ENCODE measurements around the gene RYR3.
A peak's percentile ranks its signal among the peaks of the same experiment; 100 is the strongest.

Gene RYR3

GRCh38 chr15:33864360-33865075 lies 553.8 kb downstream of the RYR3 start:
- no peaks in the 10 kb centered on the region for H3K27me3 ChIP-seq (ENCODE audit: control insufficient read depth in 3 of 3, insufficient read depth in 3 of 3, low read depth in 1 of 3, low read length in 3 of 3)
- H2BK15ac ChIP-seq (ENCODE audit: low read length), result no peak overlapping the region
- no peak overlapping the region for H3K27ac ChIP-seq (replicated peaks; ENCODE audit: low read length)
- no peak overlapping the region for H2AK5ac ChIP-seq (ENCODE audit: low read depth, low read length)
- H2BK120ac ChIP-seq (ENCODE audit: low read depth, low read length), result no peak overlapping the region
- DNase-seq (ENCODE audit: low spot score), result no peak
- no peak overlapping the region for H3K4ac ChIP-seq (ENCODE audit: low read length)
- no peak overlapping the region for H2AFZ ChIP-seq (ENCODE audit: low read length)
- H3K18ac ChIP-seq (ENCODE audit: low read length), result no peak overlapping the region
- no peak overlapping the region for H2BK5ac ChIP-seq (ENCODE audit: low read length)
- peaks cover 2 to 7% of the 10 kb centered on the region in 2 donors for H3K36me3 ChIP-seq (replicated peaks in 1 of 2; ENCODE audit: control insufficient read depth in 2 of 2, insufficient read depth in 2 of 2, low read length in 2 of 2)
- no peak overlapping the region for H3K4me2 ChIP-seq (ENCODE audit: insufficient read depth, low read length, poor library complexity, severe bottlenecking)
- WGBS, 2 donors (ENCODE audit: extremely low coverage in 2 of 2, insufficient read length in 2 of 2, insufficient replicate concordance in 1 of 2), result no CpG with 5 or more reads among the region's 5 CpGs
- no peaks in the 10 kb centered on the region for H3K4me1 ChIP-seq (ENCODE audit: control insufficient read depth in 2 of 2, insufficient read depth in 1 of 2, low read depth in 1 of 2, low read length in 2 of 2)
- no peaks in the 10 kb centered on the region for H3K79me1 ChIP-seq (ENCODE audit: low read depth, low read length)
- no peak overlapping the region for H3K9ac ChIP-seq (ENCODE audit: low read depth, low read length, poor library complexity)
- no peak overlapping the region for H3K14ac ChIP-seq (ENCODE audit: low read length)
- H4K91ac ChIP-seq (ENCODE audit: low read depth, low read length, poor library complexity), result no peak overlapping the region
- no peak overlapping the region for H2BK12ac ChIP-seq (ENCODE audit: low read length)
- no peak overlapping the region for H3K23ac ChIP-seq (ENCODE audit: low read depth, low read length, poor library complexity)
- H4K8ac ChIP-seq (ENCODE audit: low read depth, low read length), result no peak overlapping the region
- no peaks in the 10 kb centered on the region for H3K9me3 ChIP-seq (replicated peaks in 1 of 2; ENCODE audit: control insufficient read depth in 2 of 2, insufficient read depth in 1 of 2, low read depth in 1 of 2, low read length in 2 of 2)
- H3K4me3 ChIP-seq (ENCODE audit: low read length in 2 of 2), result no peak overlapping the region

GRCh38 chr15:33865416-33865815 lies 554.6 kb downstream of the RYR3 start:
- no peaks in the 10 kb centered on the region for H3K27me3 ChIP-seq (ENCODE audit: control insufficient read depth in 3 of 3, insufficient read depth in 3 of 3, low read depth in 1 of 3, low read length in 3 of 3)
- H2AFZ ChIP-seq (ENCODE audit: low read length), result no peak overlapping the region
- no peak overlapping the region for H2BK5ac ChIP-seq (ENCODE audit: low read length)
- H2BK12ac ChIP-seq (ENCODE audit: low read length), result no peak overlapping the region
- no peaks in the 10 kb centered on the region for H3K79me1 ChIP-seq (ENCODE audit: low read depth, low read length)
- no peak overlapping the region for H3K4ac ChIP-seq (ENCODE audit: low read length)
- H3K9ac ChIP-seq (ENCODE audit: low read depth, low read length, poor library complexity), result no peak overlapping the region
- peaks cover 2 to 6% of the 10 kb centered on the region in 2 donors for H3K36me3 ChIP-seq (replicated peaks in 1 of 2; ENCODE audit: control insufficient read depth in 2 of 2, insufficient read depth in 2 of 2, low read length in 2 of 2)
- no peak overlapping the region for H3K4me3 ChIP-seq (ENCODE audit: low read length in 2 of 2)
- H3K18ac ChIP-seq (ENCODE audit: low read length), result no peak overlapping the region
- H2BK120ac ChIP-seq (ENCODE audit: low read depth, low read length), result no peak overlapping the region
- no CpG with 5 or more reads among the region's 6 CpGs for WGBS, 2 donors (ENCODE audit: extremely low coverage in 2 of 2, insufficient read length in 2 of 2, insufficient replicate concordance in 1 of 2)
- no peak overlapping the region for H2BK15ac ChIP-seq (ENCODE audit: low read length)
- no peak for DNase-seq (ENCODE audit: low spot score)
- H3K4me1 ChIP-seq (ENCODE audit: control insufficient read depth in 2 of 2, insufficient read depth in 1 of 2, low read depth in 1 of 2, low read length in 2 of 2), result no peaks in the 10 kb centered on the region
- no peak overlapping the region for H3K23ac ChIP-seq (ENCODE audit: low read depth, low read length, poor library complexity)
- H4K91ac ChIP-seq (ENCODE audit: low read depth, low read length, poor library complexity), result no peak overlapping the region
- no peak overlapping the region for H3K27ac ChIP-seq (replicated peaks; ENCODE audit: low read length)
- no peak overlapping the region for H2AK5ac ChIP-seq (ENCODE audit: low read depth, low read length)
- no peak overlapping the region for H3K4me2 ChIP-seq (ENCODE audit: insufficient read depth, low read length, poor library complexity, severe bottlenecking)
- no peak overlapping the region for H3K14ac ChIP-seq (ENCODE audit: low read length)
- no peaks in the 10 kb centered on the region for H3K9me3 ChIP-seq (replicated peaks in 1 of 2; ENCODE audit: control insufficient read depth in 2 of 2, insufficient read depth in 1 of 2, low read depth in 1 of 2, low read length in 2 of 2)
- H4K8ac ChIP-seq (ENCODE audit: low read depth, low read length), result no peak overlapping the region

- DNase-seq (ENCODE audit: low spot score), result no peak
- Histone ChIP-seq H2BK15ac (ENCODE audit: low read length) (no peak overlapping the region), H3K4ac (ENCODE audit: low read length) (no peak overlapping the region), H3K36me3 (replicated peaks in 1 of 2; ENCODE audit: control insufficient read depth in 2 of 2, insufficient read depth in 2 of 2, low read length in 2 of 2) (peaks cover 2 to 6% of the 10 kb centered on the region in 2 donors), H2BK120ac (ENCODE audit: low read depth, low read length) (no peak overlapping the region), H3K4me2 (ENCODE audit: insufficient read depth, low read length, poor library complexity, severe bottlenecking) (no peak overlapping the region), H3K79me1 (ENCODE audit: low read depth, low read length) (no peaks in the 10 kb centered on the region), H4K91ac (ENCODE audit: low read depth, low read length, poor library complexity) (no peak overlapping the region), H3K23ac (ENCODE audit: low read depth, low read length, poor library complexity) (no peak overlapping the region), H3K27me3 (ENCODE audit: control insufficient read depth in 3 of 3, insufficient read depth in 3 of 3, low read depth in 1 of 3, low read length in 3 of 3) (no peaks in the 10 kb centered on the region), H4K8ac (ENCODE audit: low read depth, low read length) (no peak overlapping the region), H3K14ac (ENCODE audit: low read length) (no peak overlapping the region), H2AFZ (ENCODE audit: low read length) (no peak overlapping the region), H3K9me3 (replicated peaks in 1 of 2; ENCODE audit: control insufficient read depth in 2 of 2, insufficient read depth in 1 of 2, low read depth in 1 of 2, low read length in 2 of 2) (no peaks in the 10 kb centered on the region), H2BK12ac (ENCODE audit: low read length) (no peak overlapping the region), H2BK5ac (ENCODE audit: low read length) (no peak overlapping the region), H3K4me3 (ENCODE audit: low read length in 2 of 2) (no peak overlapping the region), H3K9ac (ENCODE audit: low read depth, low read length, poor library complexity) (no peak overlapping the region), H3K27ac (replicated peaks; ENCODE audit: low read length) (no peak overlapping the region), H3K18ac (ENCODE audit: low read length) (no peak overlapping the region), H3K4me1 (ENCODE audit: control insufficient read depth in 2 of 2, insufficient read depth in 1 of 2, low read depth in 1 of 2, low read length in 2 of 2) (no peaks in the 10 kb centered on the region), H2AK5ac (ENCODE audit: low read depth, low read length) (no peak overlapping the region)
- no CpG with 5 or more reads among the region's 3 CpGs for WGBS, 2 donors (ENCODE audit: extremely low coverage in 2 of 2, insufficient read length in 2 of 2, insufficient replicate concordance in 1 of 2)
Observed at GRCh38 chr15:33866101-33866737, 555.5 kb downstream of the RYR3 start.

- Histone ChIP-seq H3K14ac (ENCODE audit: low read length) (no peak overlapping the region), H2BK12ac (ENCODE audit: low read length) (no peak overlapping the region), H4K8ac (ENCODE audit: low read depth, low read length) (no peak overlapping the region), H3K9ac (ENCODE audit: low read depth, low read length, poor library complexity) (no peak overlapping the region), H3K27ac (replicated peaks; ENCODE audit: low read length) (no peak overlapping the region), H3K4ac (ENCODE audit: low read length) (no peak overlapping the region), H3K36me3 (replicated peaks in 1 of 2; ENCODE audit: control insufficient read depth in 2 of 2, insufficient read depth in 2 of 2, low read length in 2 of 2) (peaks cover 0 to 2% of the 10 kb centered on the region in 2 donors), H3K4me1 (ENCODE audit: control insufficient read depth in 2 of 2, insufficient read depth in 1 of 2, low read depth in 1 of 2, low read length in 2 of 2) (peaks cover 7 to 9% of the 10 kb centered on the region in 2 donors), H2BK15ac (ENCODE audit: low read length) (no peak overlapping the region), H2BK5ac (ENCODE audit: low read length) (no peak overlapping the region), H3K27me3 (ENCODE audit: control insufficient read depth in 3 of 3, insufficient read depth in 3 of 3, low read depth in 1 of 3, low read length in 3 of 3) (no peaks in the 10 kb centered on the region), H3K9me3 (replicated peaks in 1 of 2; ENCODE audit: control insufficient read depth in 2 of 2, insufficient read depth in 1 of 2, low read depth in 1 of 2, low read length in 2 of 2) (peaks cover 0 to 1% of the 10 kb centered on the region in 2 donors), H3K18ac (ENCODE audit: low read length) (no peak overlapping the region), H3K79me1 (ENCODE audit: low read depth, low read length) (no peaks in the 10 kb centered on the region), H2AK5ac (ENCODE audit: low read depth, low read length) (no peak overlapping the region), H3K23ac (ENCODE audit: low read depth, low read length, poor library complexity) (no peak overlapping the region), H2BK120ac (ENCODE audit: low read depth, low read length) (no peak overlapping the region), H2AFZ (ENCODE audit: low read length) (peak overlapping the region; percentile 15), H4K91ac (ENCODE audit: low read depth, low read length, poor library complexity) (no peak overlapping the region), H3K4me3 (ENCODE audit: low read length in 2 of 2) (no peak overlapping the region), H3K4me2 (ENCODE audit: insufficient read depth, low read length, poor library complexity, severe bottlenecking) (no peak overlapping the region)
- no CpG with 5 or more reads among the region's 2 CpGs for WGBS, 2 donors (ENCODE audit: extremely low coverage in 2 of 2, insufficient read length in 2 of 2, insufficient replicate concordance in 1 of 2)
- DNase-seq (ENCODE audit: low spot score), result no peak
Observed at GRCh38 chr15:33871980-33872379, 561.2 kb downstream of the RYR3 start.

All from neuronal stem cell (in vitro differentiated cells).